Measurements from ENCODE around the gene OR2D3.
"Not testable (repeated sequence)": the region's sequence is repeated elsewhere in the genome, so short reads cannot be mapped to it uniquely, and the experiment has no call there.

The OR2D3 gene

GRCh38 chr11:6920702-6921101, at the start of gene OR2D3:
Gene OR2D3, plus strand, starts transcription at chr11:6921002. Its CDS starts 0 bp downstream, at chr11:6921002.
- no peak for DNase-seq (ENCODE audit: low read depth in 2 of 2)

- no peak for DNase-seq (ENCODE audit: low read depth in 2 of 2)
These were observed 49.5 kb upstream of the OR2D3 start for GRCh38 chr11:6871278-6871677.

- DNase-seq (ENCODE audit: low read depth in 2 of 2) = no peak
These were observed 45.0 kb upstream of the OR2D3 start for GRCh38 chr11:6875761-6876160.

- no peak for DNase-seq (ENCODE audit: low read depth in 2 of 2)
These were observed 44.5 kb upstream of the OR2D3 start, which contains the start of gene OR10A4 for GRCh38 chr11:6876325-6876724. Gene OR10A4, plus strand, starts transcription at chr11:6876625. Its CDS starts 23 bp downstream, at chr11:6876648.

GRCh38 chr11:6876914-6877313, 43.9 kb upstream of the OR2D3 start:
- no peak for DNase-seq (ENCODE audit: low read depth in 2 of 2)

GRCh38 chr11:6882751-6883150, 38.1 kb upstream of the OR2D3 start:
- DNase-seq (ENCODE audit: low read depth in 2 of 2) = no peak

GRCh38 chr11:6887711-6888110, 33.1 kb upstream of the OR2D3 start:
- not testable (repeated sequence) for DNase-seq (ENCODE audit: low read depth in 2 of 2)

- DNase-seq (ENCODE audit: low read depth in 2 of 2) = no peak
These were observed 32.0 kb upstream of the OR2D3 start for GRCh38 chr11:6888830-6889229.

GRCh38 chr11:6889835-6890234, 31.0 kb upstream of the OR2D3 start:
- no peak for DNase-seq (ENCODE audit: low read depth in 2 of 2)

GRCh38 chr11:6892400-6892799, 28.4 kb upstream of the OR2D3 start, which contains the start of gene OR2D2:
Gene OR2D2, minus strand, starts transcription at chr11:6892500. Its CDS starts 0 bp downstream, at chr11:6892500.
- DNase-seq (ENCODE audit: low read depth in 2 of 2) = no peak

- DNase-seq (ENCODE audit: low read depth in 2 of 2) = no peak
These were observed 26.7 kb upstream of the OR2D3 start for GRCh38 chr11:6894097-6894496.

- no peak for DNase-seq (ENCODE audit: low read depth in 2 of 2)
These were observed 25.8 kb upstream of the OR2D3 start for GRCh38 chr11:6895010-6895409.

GRCh38 chr11:6898911-6899310, 21.9 kb upstream of the OR2D3 start:
- no peak for DNase-seq (ENCODE audit: low read depth in 2 of 2)

- DNase-seq (ENCODE audit: low read depth in 2 of 2) = no peak
These were observed 20.3 kb upstream of the OR2D3 start for GRCh38 chr11:6900327-6900999.

- DNase-seq (ENCODE audit: low read depth in 2 of 2) = not testable (repeated sequence)
These were observed 16.0 kb upstream of the OR2D3 start for GRCh38 chr11:6904804-6905203.

- no peak for DNase-seq (ENCODE audit: low read depth in 2 of 2)
These were observed 9.4 kb upstream of the OR2D3 start for GRCh38 chr11:6911378-6911777.

- no peak for DNase-seq (ENCODE audit: low read depth in 2 of 2)
These were observed 8.9 kb upstream of the OR2D3 start for GRCh38 chr11:6911948-6912347.

- DNase-seq (ENCODE audit: low read depth in 2 of 2) = no peak
These were observed 1.1 kb upstream of the OR2D3 start for GRCh38 chr11:6919698-6920097.

GRCh38 chr11:6925007-6925577, 4.3 kb downstream of the OR2D3 start:
- DNase-seq (ENCODE audit: low read depth in 2 of 2) = no peak

- DNase-seq (ENCODE audit: low read depth in 2 of 2) = no peak
These were observed 4.9 kb downstream of the OR2D3 start for GRCh38 chr11:6925636-6926207.

- DNase-seq (ENCODE audit: low read depth in 2 of 2) = peak in 1 of 2 donors; percentile 20
These were observed 5.6 kb downstream of the OR2D3 start, which contains the start of gene ZNF215 for GRCh38 chr11:6926208-6927029. Gene ZNF215, plus strand, starts transcription at chr11:6926426. Its CDS starts 5,847 bp downstream, at chr11:6932273.

- DNase-seq (ENCODE audit: low read depth in 2 of 2) = no peak
These were observed 6.3 kb downstream of the OR2D3 start for GRCh38 chr11:6927030-6927617.
